ENCODE data around the gene CACNG6. TPM values are rescaled to one million over a fixed set of nuclear protein-coding genes. Genes with fewer than 3 reads are reported as not detected.
A peak's percentile ranks its signal among the peaks of the same experiment; 100 is the strongest.

The CACNG6 gene
- polyA plus RNA-seq, 6 donors from 2014 or later = not detected

- no peak for ATAC-seq (ENCODE audit: low read depth in 2 of 2)
- H3K4me1 Mint-ChIP-seq = peaks cover 25 to 30% (median 28%) of the 10 kb centered on the region in 3 donors
- H3K36me3 Mint-ChIP-seq = peaks cover 0 to 36% of the 10 kb centered on the region in 2 donors
- peaks cover 41 to 79% (median 55%) of the 10 kb centered on the region in 3 donors for H3K27me3 Mint-ChIP-seq
- DNase-seq = no peak
- peak overlapping the region; percentile 36 to 94 (median 89) for H3K4me3 Mint-ChIP-seq
- H3K9me3 Mint-ChIP-seq = peaks cover 17 to 25% (median 18%) of the 10 kb centered on the region in 7 donors
- peak overlapping the region in 4 of 6 donors; percentile 32 to 72 (median 68) for H3K27ac Mint-ChIP-seq
Measured at GRCh38 chr19:53977991-53978731, 13.3 kb upstream of the CACNG6 start.

GRCh38 chr19:53978975-53979801, 12.2 kb upstream of the CACNG6 start:
- peaks cover 38 to 71% (median 55%) of the 10 kb centered on the region in 3 donors for H3K27me3 Mint-ChIP-seq
- ATAC-seq (ENCODE audit: low read depth in 2 of 2) = no peak
- H3K9me3 Mint-ChIP-seq = peaks cover 17 to 25% (median 18%) of the 10 kb centered on the region in 7 donors
- H3K4me1 Mint-ChIP-seq = peaks cover 25 to 30% (median 28%) of the 10 kb centered on the region in 3 donors
- peak overlapping the region in 6 of 8 donors; percentile 13 to 82 (median 41) for H3K4me3 Mint-ChIP-seq
- H3K36me3 Mint-ChIP-seq = peaks cover 0 to 36% of the 10 kb centered on the region in 2 donors
- no peak for DNase-seq
- peak overlapping the region in 1 of 6 donors; percentile 54 for H3K27ac Mint-ChIP-seq

GRCh38 chr19:53980539-53981375, 10.7 kb upstream of the CACNG6 start:
- DNase-seq (no peak), ATAC-seq (ENCODE audit: low read depth in 2 of 2) (no peak)
- peaks cover 33 to 61% (median 53%) of the 10 kb centered on the region in 3 donors for H3K27me3 Mint-ChIP-seq
- H3K9me3 Mint-ChIP-seq = peaks cover 17 to 25% (median 18%) of the 10 kb centered on the region in 7 donors
- peaks cover 0 to 36% of the 10 kb centered on the region in 2 donors for H3K36me3 Mint-ChIP-seq
- H3K4me3 Mint-ChIP-seq = peak overlapping the region in 7 of 8 donors; percentile 20 to 80 (median 63)
- peak overlapping the region in 4 of 6 donors; percentile 59 to 79 (median 72) for H3K27ac Mint-ChIP-seq
- H3K4me1 Mint-ChIP-seq = peaks cover 25 to 30% (median 28%) of the 10 kb centered on the region in 3 donors

- Mint-ChIP-seq H3K36me3 (peaks cover 0 to 36% of the 10 kb centered on the region in 2 donors), H3K27me3 (peaks cover 29 to 54% (median 46%) of the 10 kb centered on the region in 3 donors), H3K27ac (peak overlapping the region in 2 of 6 donors; percentile 56 to 85), H3K4me1 (peaks cover 25 to 30% (median 28%) of the 10 kb centered on the region in 3 donors), H3K4me3 (peak overlapping the region; percentile 15 to 80 (median 62)), H3K9me3 (peaks cover 16 to 25% (median 18%) of the 10 kb centered on the region in 7 donors)
- DNase-seq (no peak), ATAC-seq (ENCODE audit: low read depth in 2 of 2) (no peak)
Measured at GRCh38 chr19:53981376-53981951, 10.0 kb upstream of the CACNG6 start.

GRCh38 chr19:53982001-53982451, 9.4 kb upstream of the CACNG6 start:
- peaks cover 16 to 25% (median 18%) of the 10 kb centered on the region in 7 donors for H3K9me3 Mint-ChIP-seq
- ATAC-seq (ENCODE audit: low read depth in 2 of 2) (no peak), DNase-seq (no peak)
- peak overlapping the region in 3 of 8 donors; percentile 12 to 80 (median 20) for H3K4me3 Mint-ChIP-seq
- peaks cover 28 to 48% (median 40%) of the 10 kb centered on the region in 3 donors for H3K27me3 Mint-ChIP-seq
- peaks cover 25 to 30% (median 28%) of the 10 kb centered on the region in 3 donors for H3K4me1 Mint-ChIP-seq
- H3K36me3 Mint-ChIP-seq = peaks cover 0 to 36% of the 10 kb centered on the region in 2 donors
- no peak overlapping the region for H3K27ac Mint-ChIP-seq

GRCh38 chr19:53982611-53983010, 8.8 kb upstream of the CACNG6 start:
- DNase-seq (no peak), ATAC-seq (ENCODE audit: low read depth in 2 of 2) (peak; percentile 47 to 49)
- peaks cover 24 to 42% (median 35%) of the 10 kb centered on the region in 3 donors for H3K27me3 Mint-ChIP-seq
- peaks cover 21 to 25% (median 24%) of the 10 kb centered on the region in 3 donors for H3K4me1 Mint-ChIP-seq
- H3K27ac Mint-ChIP-seq = no peak overlapping the region
- H3K36me3 Mint-ChIP-seq = peaks cover 0 to 31% of the 10 kb centered on the region in 2 donors
- H3K9me3 Mint-ChIP-seq = peaks cover 16 to 22% (median 17%) of the 10 kb centered on the region in 7 donors
- H3K4me3 Mint-ChIP-seq = no peak overlapping the region

GRCh38 chr19:53983457-53984289, 7.8 kb upstream of the CACNG6 start:
- Mint-ChIP-seq H3K36me3 (peaks cover 0 to 27% of the 10 kb centered on the region in 2 donors), H3K4me1 (peaks cover 14 to 20% (median 20%) of the 10 kb centered on the region in 3 donors), H3K27me3 (peaks cover 23 to 32% (median 28%) of the 10 kb centered on the region in 3 donors), H3K27ac (no peak overlapping the region), H3K4me3 (no peak overlapping the region), H3K9me3 (peaks cover 13 to 18% (median 14%) of the 10 kb centered on the region in 7 donors)
- DNase-seq = no peak
- ATAC-seq (ENCODE audit: low read depth in 2 of 2) = no peak

GRCh38 chr19:53985863-53986262, 5.6 kb upstream of the CACNG6 start:
- Mint-ChIP-seq H3K4me1 (peaks cover under 1 to 3% (median 2%) of the 10 kb centered on the region in 3 donors), H3K27ac (no peak overlapping the region), H3K36me3 (peaks cover 0 to 16% of the 10 kb centered on the region in 2 donors), H3K27me3 (peaks cover 16 to 20% (median 18%) of the 10 kb centered on the region in 3 donors), H3K4me3 (no peak overlapping the region), H3K9me3 (peaks cover 2 to 7% (median 4%) of the 10 kb centered on the region in 7 donors)
- no peak for DNase-seq
- ATAC-seq (ENCODE audit: low read depth in 2 of 2) = no peak

GRCh38 chr19:53988981-53989380, 2.5 kb upstream of the CACNG6 start:
- Mint-ChIP-seq H3K27me3 (peaks cover 24 to 32% (median 25%) of the 10 kb centered on the region in 3 donors), H3K4me1 (peaks cover 5 to 7% (median 5%) of the 10 kb centered on the region in 3 donors), H3K9me3 (peaks cover 0 to 4% (median 0%) of the 10 kb centered on the region in 7 donors), H3K36me3 (peaks cover 0 to 12% of the 10 kb centered on the region in 2 donors), H3K27ac (no peak overlapping the region), H3K4me3 (peak overlapping the region in 2 of 8 donors; percentile 6 to 41)
- DNase-seq = no peak
- ATAC-seq (ENCODE audit: low read depth in 2 of 2) = no peak

GRCh38 chr19:53989600-53990533, 1.6 kb upstream of the CACNG6 start:
- H3K27me3 Mint-ChIP-seq = peaks cover 33 to 41% (median 34%) of the 10 kb centered on the region in 3 donors
- peaks cover 5 to 7% (median 5%) of the 10 kb centered on the region in 3 donors for H3K4me1 Mint-ChIP-seq
- no peak overlapping the region for H3K27ac Mint-ChIP-seq
- H3K36me3 Mint-ChIP-seq = peaks cover 0 to 17% of the 10 kb centered on the region in 2 donors
- no peak for ATAC-seq (ENCODE audit: low read depth in 2 of 2)
- H3K9me3 Mint-ChIP-seq = peaks cover 0 to 4% (median 0%) of the 10 kb centered on the region in 7 donors
- DNase-seq = no peak
- H3K4me3 Mint-ChIP-seq = peak overlapping the region in 2 of 8 donors; percentile 49 to 64
